ENCODE data around the gene SLU7. TPM values are rescaled to one million over a fixed set of nuclear protein-coding genes. Genes with fewer than 3 reads are reported as not detected.

The SLU7 gene
- total RNA-seq, 2 experiments from 2014 or later = 65.5 to 72.7 TPM

DNA sequence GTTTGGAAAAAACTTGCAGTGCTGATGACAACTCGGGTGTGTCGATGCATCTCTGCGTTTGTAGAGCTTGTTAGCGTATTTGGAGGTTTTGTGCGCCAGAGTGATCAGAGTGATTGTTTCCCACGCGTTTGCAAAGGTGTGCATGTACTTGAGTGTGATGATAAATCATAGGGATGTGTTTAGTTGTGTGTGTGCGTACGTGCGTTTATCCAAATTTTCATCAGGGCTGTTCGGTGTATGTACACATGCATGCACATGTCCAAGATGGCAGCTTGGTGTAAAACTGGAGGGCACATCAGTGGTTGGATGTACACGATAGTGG is 48.2 kb downstream of the SLU7 start:
- no peak for DNase-seq
- no peak overlapping the region for H3K27ac Mint-ChIP-seq

DNA sequence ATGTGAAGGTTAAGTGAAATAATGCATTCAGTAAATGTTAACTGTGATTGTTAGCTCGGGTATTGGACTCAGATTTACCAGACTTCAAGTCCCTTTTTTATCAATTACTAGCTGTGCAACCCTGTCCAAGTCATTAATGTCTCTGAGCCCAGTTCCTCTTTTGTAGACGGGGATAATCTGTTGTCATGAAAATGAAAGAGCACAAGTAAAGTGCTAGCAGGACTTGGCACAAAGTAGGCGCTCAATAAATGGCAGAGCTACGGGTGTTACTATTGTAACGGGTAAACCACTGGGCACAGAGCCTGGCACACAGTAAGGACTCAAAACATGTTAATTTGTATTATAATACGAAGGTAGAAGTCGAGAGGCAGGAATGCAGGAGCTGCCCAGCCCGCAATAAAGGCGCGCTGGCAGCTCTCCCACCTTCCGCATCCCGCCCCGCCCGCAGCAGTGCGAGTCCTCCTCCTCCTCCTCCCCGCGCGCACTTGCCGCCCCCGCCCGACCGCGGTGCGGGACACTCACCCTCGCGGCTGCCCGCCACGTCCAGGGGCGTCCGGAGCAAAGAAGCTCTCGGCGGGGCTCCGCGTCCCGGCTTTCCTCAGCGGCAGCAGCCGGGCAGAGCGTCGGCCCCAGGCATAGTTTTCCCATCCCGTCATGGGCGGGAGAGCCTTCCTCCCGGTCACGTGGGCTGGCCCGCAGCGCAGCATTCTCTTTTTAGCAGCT is 48.7 kb downstream of the SLU7 start, which contains the start of gene C1QTNF2:
Gene C1QTNF2, minus strand, starts transcription at position 637 of the 723 bp plus-strand sequence. CDS start 15,615 bp downstream, outside the sequence.
- peaks cover 71% of the 10 kb centered on the region for H3K27me3 Mint-ChIP-seq
- ChIA-PET CTCF (interaction anchor here (0.7 to 1.3 kb wide), 2 partner anchors 21 to 23 kb away, joined by 3 read pairs; no protein-coding TSS in a partner anchor), POLR2A (interaction anchor here (2.0 kb wide), 1 partner anchor 49 kb away, joined by 4 read pairs; the partner anchor contains the start of gene SLU7)
- H3K4me1 Mint-ChIP-seq = peaks cover 9% of the 10 kb centered on the region
- H3K27ac Mint-ChIP-seq = no peak within 1 kb of the TSS
- H3K4me3 Mint-ChIP-seq = peak within 1 kb of the TSS; percentile 39
- no peaks in the 10 kb centered on the region for H3K9me3 Mint-ChIP-seq
- no peaks in the 10 kb centered on the region for H3K36me3 Mint-ChIP-seq (ENCODE audit: low read depth)
- DNase-seq = no peak

More for the DNA sequence above, 48.2 kb downstream of the SLU7 start:
- H3K4me1 Mint-ChIP-seq = peaks cover 9% of the 10 kb centered on the region
- H3K36me3 Mint-ChIP-seq (ENCODE audit: low read depth) = no peaks in the 10 kb centered on the region
- H3K4me3 Mint-ChIP-seq = no peak overlapping the region
- ChIA-PET POLR2A (interaction anchor here (2.0 kb wide), 1 partner anchor 48 kb away, joined by 4 read pairs; the partner anchor contains the start of gene SLU7), CTCF (interaction anchor here (1.3 kb wide), 1 partner anchor 24 kb away, joined by 3 read pairs; no protein-coding TSS in a partner anchor)
- peaks cover 73% of the 10 kb centered on the region for H3K27me3 Mint-ChIP-seq
- no peaks in the 10 kb centered on the region for H3K9me3 Mint-ChIP-seq

DNA sequence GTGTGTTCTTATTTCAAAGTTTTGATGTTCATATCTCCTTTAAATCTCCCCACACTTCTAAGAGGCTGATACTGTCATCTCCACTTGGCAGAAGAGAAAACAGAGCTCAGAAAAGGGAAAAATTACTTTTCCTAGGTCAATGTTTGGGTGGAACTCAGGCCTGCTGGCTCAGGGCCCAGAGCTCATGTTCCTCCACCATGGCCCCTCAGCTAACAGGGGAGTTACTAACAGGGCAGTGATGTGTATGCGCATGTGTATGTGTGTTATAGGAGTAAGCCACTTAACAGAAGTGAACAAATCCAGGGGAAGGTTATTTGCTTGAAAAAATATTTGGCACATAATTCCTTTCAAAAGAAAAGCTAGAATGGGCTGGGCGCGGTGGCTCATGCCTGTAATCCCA is 51.0 kb downstream of the SLU7 start:
- POLR2A ChIA-PET = no interaction called here
- Mint-ChIP-seq H3K36me3 (ENCODE audit: low read depth) (no peaks in the 10 kb centered on the region), H3K4me1 (peaks cover 9% of the 10 kb centered on the region), H3K27ac (no peak overlapping the region), H3K9me3 (no peaks in the 10 kb centered on the region), H3K27me3 (peaks cover 53% of the 10 kb centered on the region), H3K4me3 (no peak overlapping the region)
- no peak for DNase-seq
- CTCF ChIA-PET = interaction anchor here (1.3 kb wide), 1 partner anchor 346 kb away, joined by 3 read pairs; no protein-coding TSS in a partner anchor

- no peak for DNase-seq
- Mint-ChIP-seq H3K36me3 (ENCODE audit: low read depth) (no peaks in the 10 kb centered on the region), H3K4me3 (no peak overlapping the region), H3K4me1 (peaks cover 9% of the 10 kb centered on the region), H3K27me3 (peaks cover 47% of the 10 kb centered on the region), H3K27ac (no peak overlapping the region), H3K9me3 (no peaks in the 10 kb centered on the region)
- CTCF ChIA-PET = interaction anchor here (1.3 kb wide), 1 partner anchor 345 kb away, joined by 3 read pairs; no protein-coding TSS in a partner anchor
- POLR2A ChIA-PET = no interaction called here
Measured at GRCh38 chr5:160367261-160367660, 51.6 kb downstream of the SLU7 start.

- peaks cover 9% of the 10 kb centered on the region for H3K4me1 Mint-ChIP-seq
- peaks cover 38% of the 10 kb centered on the region for H3K27me3 Mint-ChIP-seq
- H3K36me3 Mint-ChIP-seq (ENCODE audit: low read depth) = no peaks in the 10 kb centered on the region
- no peaks in the 10 kb centered on the region for H3K9me3 Mint-ChIP-seq
- H3K4me3 Mint-ChIP-seq = no peak overlapping the region
- ChIA-PET POLR2A (no interaction called here), CTCF (no interaction called here)
- H3K27ac Mint-ChIP-seq = no peak overlapping the region
- DNase-seq = no peak
Measured at GRCh38 chr5:160366230-160366629, 52.7 kb downstream of the SLU7 start.

- peaks cover 19% of the 10 kb centered on the region for H3K27me3 Mint-ChIP-seq
- no peak overlapping the region for H3K27ac Mint-ChIP-seq
- ChIA-PET POLR2A (no interaction called here), CTCF (no interaction called here)
- H3K9me3 Mint-ChIP-seq = no peaks in the 10 kb centered on the region
- DNase-seq = no peak
- H3K4me3 Mint-ChIP-seq = no peak overlapping the region
- no peaks in the 10 kb centered on the region for H3K36me3 Mint-ChIP-seq (ENCODE audit: low read depth)
- no peaks in the 10 kb centered on the region for H3K4me1 Mint-ChIP-seq
Measured at GRCh38 chr5:160363660-160364395, 55.1 kb downstream of the SLU7 start.

- peaks cover 14% of the 10 kb centered on the region for H3K27me3 Mint-ChIP-seq
- no peak overlapping the region for H3K4me3 Mint-ChIP-seq
- no peaks in the 10 kb centered on the region for H3K36me3 Mint-ChIP-seq (ENCODE audit: low read depth)
- no peak for DNase-seq
- ChIA-PET POLR2A (no interaction called here), CTCF (no interaction called here)
- no peak overlapping the region for H3K27ac Mint-ChIP-seq
- no peaks in the 10 kb centered on the region for H3K9me3 Mint-ChIP-seq
- no peaks in the 10 kb centered on the region for H3K4me1 Mint-ChIP-seq
Measured at GRCh38 chr5:160363211-160363610, 55.7 kb downstream of the SLU7 start.

- no peaks in the 10 kb centered on the region for H3K36me3 Mint-ChIP-seq (ENCODE audit: low read depth)
Measured at GRCh38 chr5:160361624-160362228, 57.2 kb downstream of the SLU7 start.

GRCh38 chr5:160360310-160360709 is 58.6 kb downstream of the SLU7 start:
- peaks cover 5% of the 10 kb centered on the region for H3K27me3 Mint-ChIP-seq
- no peaks in the 10 kb centered on the region for H3K9me3 Mint-ChIP-seq
- DNase-seq = no peak
- POLR2A ChIA-PET = interaction anchor here (1.3 kb wide), 1 partner anchor 59 kb away, joined by 3 read pairs; the partner anchor contains the start of gene SLU7
- no peak overlapping the region for H3K27ac Mint-ChIP-seq
- no peaks in the 10 kb centered on the region for H3K36me3 Mint-ChIP-seq (ENCODE audit: low read depth)
- CTCF ChIA-PET = interaction anchor here (0.5 to 0.9 kb wide), 2 partner anchors 15 to 845 kb away, joined by 3 to 4 read pairs; no protein-coding TSS in a partner anchor
- no peak overlapping the region for H3K4me3 Mint-ChIP-seq
- H3K4me1 Mint-ChIP-seq = no peaks in the 10 kb centered on the region

More at GRCh38 chr5:160361624-160362228, 57.2 kb downstream of the SLU7 start:
- Mint-ChIP-seq H3K27ac (no peak overlapping the region), H3K4me3 (no peak overlapping the region), H3K27me3 (peaks cover 5% of the 10 kb centered on the region), H3K4me1 (no peaks in the 10 kb centered on the region), H3K9me3 (no peaks in the 10 kb centered on the region)
- no peak for DNase-seq
- ChIA-PET POLR2A (no interaction called here), CTCF (interaction anchor here (0.5 kb wide), 1 partner anchor 1489 kb away, joined by 4 read pairs; no protein-coding TSS in a partner anchor)

DNA sequence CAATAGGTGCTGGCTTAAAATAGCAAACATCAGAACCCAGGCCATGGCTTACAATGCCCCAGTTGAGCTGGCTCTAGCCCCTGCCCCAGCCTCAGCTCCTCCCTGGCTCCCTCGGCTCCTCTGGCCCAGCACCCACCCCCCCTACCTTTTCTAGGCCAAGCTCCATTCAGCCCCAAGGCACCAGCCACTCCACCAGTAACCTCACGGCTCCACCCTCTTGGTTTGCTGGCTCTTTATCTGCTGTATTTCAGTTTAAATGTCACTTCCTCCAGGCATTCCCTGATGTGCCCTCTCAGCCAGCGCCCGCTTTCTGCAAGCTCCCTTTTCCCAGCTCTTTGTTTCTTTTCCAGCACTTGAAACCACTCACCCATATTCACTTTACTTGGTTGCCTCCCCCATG is 59.1 kb downstream of the SLU7 start:
- H3K4me1 Mint-ChIP-seq = no peaks in the 10 kb centered on the region
- POLR2A ChIA-PET = interaction anchor here (1.3 kb wide), 1 partner anchor 59 kb away, joined by 3 read pairs; the partner anchor contains the start of gene SLU7
- no peak overlapping the region for H3K27ac Mint-ChIP-seq
- peaks cover 3% of the 10 kb centered on the region for H3K27me3 Mint-ChIP-seq
- CTCF ChIA-PET = interaction anchor here (0.5 to 0.9 kb wide), 2 partner anchors 14 to 844 kb away, joined by 3 to 4 read pairs; no protein-coding TSS in a partner anchor
- H3K9me3 Mint-ChIP-seq = no peaks in the 10 kb centered on the region
- no peak overlapping the region for H3K4me3 Mint-ChIP-seq
- DNase-seq = no peak
- H3K36me3 Mint-ChIP-seq (ENCODE audit: low read depth) = no peaks in the 10 kb centered on the region

- POLR2A ChIA-PET = no interaction called here
- Mint-ChIP-seq H3K4me1 (no peaks in the 10 kb centered on the region), H3K9me3 (no peaks in the 10 kb centered on the region), H3K36me3 (ENCODE audit: low read depth) (no peaks in the 10 kb centered on the region), H3K27ac (no peak overlapping the region), H3K27me3 (peaks cover 3% of the 10 kb centered on the region), H3K4me3 (no peak overlapping the region)
- no peak for DNase-seq
- CTCF ChIA-PET = interaction anchor here (0.9 kb wide), 1 partner anchor 14 kb away, joined by 3 read pairs; no protein-coding TSS in a partner anchor
Measured at GRCh38 chr5:160359242-160359641, 59.6 kb downstream of the SLU7 start.

- no peak overlapping the region for H3K4me3 Mint-ChIP-seq
- ChIA-PET CTCF (interaction anchor here (1.5 kb wide), 1 partner anchor 13 kb away, joined by 6 read pairs; no protein-coding TSS in a partner anchor), POLR2A (no interaction called here)
- no peaks in the 10 kb centered on the region for H3K36me3 Mint-ChIP-seq (ENCODE audit: low read depth)
- no peak for DNase-seq
- no peak overlapping the region for H3K27ac Mint-ChIP-seq
- H3K9me3 Mint-ChIP-seq = no peaks in the 10 kb centered on the region
- H3K27me3 Mint-ChIP-seq = peaks cover 3% of the 10 kb centered on the region
- H3K4me1 Mint-ChIP-seq = no peaks in the 10 kb centered on the region
Measured at GRCh38 chr5:160357861-160358411, 60.9 kb downstream of the SLU7 start.

Data from activated CD4-positive, alpha-beta memory T cell treated with anti-CD3 and anti-CD28 coated beads, Interleukin-2, amount 10 ng/mL, durations not matched to agents 7 days and 5 days (primary cell).